Measurements from ENCODE around the gene ILKAP.

Gene ILKAP

GRCh38 chr2:238152771-238153688, 50.5 kb downstream of the ILKAP start:
- DNase-seq (ENCODE audit: low read depth, low spot score), result no peak

- DNase-seq (ENCODE audit: low read depth, low spot score), result no peak
Measured at GRCh38 chr2:238151628-238152235, 51.8 kb downstream of the ILKAP start.

- no peak for DNase-seq (ENCODE audit: low read depth, low spot score)
Measured at GRCh38 chr2:238151205-238151604, 52.3 kb downstream of the ILKAP start.

GRCh38 chr2:238150686-238151085, 52.8 kb downstream of the ILKAP start:
- no peak for DNase-seq (ENCODE audit: low read depth, low spot score)

- no peak for DNase-seq (ENCODE audit: low read depth, low spot score)
Measured at GRCh38 chr2:238149841-238150572, 53.5 kb downstream of the ILKAP start.

- DNase-seq (ENCODE audit: low read depth, low spot score), result no peak
Measured at GRCh38 chr2:238148981-238149380, 54.5 kb downstream of the ILKAP start.

- no peak for DNase-seq (ENCODE audit: low read depth, low spot score)
Measured at GRCh38 chr2:238146884-238147544, 56.5 kb downstream of the ILKAP start.

GRCh38 chr2:238145851-238146250, 57.6 kb downstream of the ILKAP start:
- no peak for DNase-seq (ENCODE audit: low read depth, low spot score)

GRCh38 chr2:238145046-238145445, 58.4 kb downstream of the ILKAP start:
- DNase-seq (ENCODE audit: low read depth, low spot score), result no peak

GRCh38 chr2:238144262-238144661, 59.2 kb downstream of the ILKAP start:
- no peak for DNase-seq (ENCODE audit: low read depth, low spot score)

GRCh38 chr2:238143239-238143951, 60.1 kb downstream of the ILKAP start:
- DNase-seq (ENCODE audit: low read depth, low spot score), result no peak

- DNase-seq (ENCODE audit: low read depth, low spot score), result no peak
Measured at GRCh38 chr2:238142382-238143205, 60.9 kb downstream of the ILKAP start.

GRCh38 chr2:238141541-238142318, 61.8 kb downstream of the ILKAP start:
- DNase-seq (ENCODE audit: low read depth, low spot score), result no peak

GRCh38 chr2:238140721-238141540, 62.6 kb downstream of the ILKAP start:
- no peak for DNase-seq (ENCODE audit: low read depth, low spot score)

- DNase-seq (ENCODE audit: low read depth, low spot score), result no peak
Measured at GRCh38 chr2:238140040-238140439, 63.5 kb downstream of the ILKAP start.

- no peak for DNase-seq (ENCODE audit: low read depth, low spot score)
Measured at GRCh38 chr2:238139196-238140039, 64.1 kb downstream of the ILKAP start.

GRCh38 chr2:238138331-238139195, 64.9 kb downstream of the ILKAP start, which contains the start of gene KLHL30:
TSS of gene KLHL30 (plus strand) at chr2:238138668. CDS start at chr2:238140755, 2,087 bp downstream.
- no peak for DNase-seq (ENCODE audit: low read depth, low spot score)
